ENCODE measurements around the gene ABLIM1.

The ABLIM1 gene

GRCh38 chr10:114386452-114386851 lies 271.6 kb downstream of the ABLIM1 start:
- no peak for TF ChIP-seq EZH2 (optimal IDR thresholded peaks at IDR 0.05; ENCODE audit: low read depth, low read length)

GRCh38 chr10:114385557-114385956 lies 272.5 kb downstream of the ABLIM1 start:
- Histone ChIP-seq H3K36me3 (replicated peaks; ENCODE audit: insufficient read depth, low read length) (no peaks in the 10 kb centered on the region), H4K20me1 (ENCODE audit: insufficient read depth, low read length) (no peaks in the 10 kb centered on the region), H3K9ac (ENCODE audit: low read length) (no peak overlapping the region), H3K79me2 (ENCODE audit: low read length) (no peaks in the 10 kb centered on the region), H3K4me1 (ENCODE audit: low read length) (no peaks in the 10 kb centered on the region), H3K9me3 (replicated peaks; ENCODE audit: insufficient read depth, low read length) (no peaks in the 10 kb centered on the region), H3K27ac (ENCODE audit: low read length) (no peak overlapping the region), H3K4me2 (ENCODE audit: low read depth, low read length) (no peak overlapping the region), H3K9me2 (replicated peaks; ENCODE audit: insufficient read depth, low read length) (no peaks in the 10 kb centered on the region), H3F3A (ENCODE audit: insufficient read depth, low read length) (no peaks in the 10 kb centered on the region), H3K27me3 (replicated peaks; ENCODE audit: insufficient read depth, low read length) (no peaks in the 10 kb centered on the region), H3K4me3 (ENCODE audit: low read length) (no peak overlapping the region), H2AFZ (ENCODE audit: low read length) (no peak overlapping the region)
- TF ChIP-seq CTCF (IDR thresholded peaks at IDR 0.05; ENCODE audit: low read length): no peak
- DNase-seq: no peak

More at GRCh38 chr10:114386452-114386851, 271.6 kb downstream of the ABLIM1 start:
- no peak overlapping the region for H2AFZ ChIP-seq (ENCODE audit: low read length)
- H3K36me3 ChIP-seq (replicated peaks; ENCODE audit: insufficient read depth, low read length): no peaks in the 10 kb centered on the region
- no peaks in the 10 kb centered on the region for H4K20me1 ChIP-seq (ENCODE audit: insufficient read depth, low read length)
- no peak overlapping the region for H3K4me3 ChIP-seq (ENCODE audit: low read length)
- no peak overlapping the region for H3K4me2 ChIP-seq (ENCODE audit: low read depth, low read length)
- no peak overlapping the region for H3K9ac ChIP-seq (ENCODE audit: low read length)
- no peaks in the 10 kb centered on the region for H3K27me3 ChIP-seq (replicated peaks; ENCODE audit: insufficient read depth, low read length)
- H3K4me1 ChIP-seq (ENCODE audit: low read length): no peaks in the 10 kb centered on the region
- no peak for DNase-seq
- H3F3A ChIP-seq (ENCODE audit: insufficient read depth, low read length): no peaks in the 10 kb centered on the region
- H3K79me2 ChIP-seq (ENCODE audit: low read length): no peaks in the 10 kb centered on the region
- no peaks in the 10 kb centered on the region for H3K9me3 ChIP-seq (replicated peaks; ENCODE audit: insufficient read depth, low read length)
- H3K9me2 ChIP-seq (replicated peaks; ENCODE audit: insufficient read depth, low read length): no peaks in the 10 kb centered on the region
- H3K27ac ChIP-seq (ENCODE audit: low read length): no peak overlapping the region

GRCh38 chr10:114384601-114385000 lies 273.5 kb downstream of the ABLIM1 start:
- H2AFZ ChIP-seq (ENCODE audit: low read length): no peak overlapping the region
- no peaks in the 10 kb centered on the region for H3K79me2 ChIP-seq (ENCODE audit: low read length)
- DNase-seq: no peak
- H3K36me3 ChIP-seq (replicated peaks; ENCODE audit: insufficient read depth, low read length): no peaks in the 10 kb centered on the region
- no peak overlapping the region for H3K9ac ChIP-seq (ENCODE audit: low read length)
- TF ChIP-seq CTCF (IDR thresholded peaks at IDR 0.05; ENCODE audit: low read length): no peak
- H3K27ac ChIP-seq (ENCODE audit: low read length): no peak overlapping the region
- H3K4me1 ChIP-seq (ENCODE audit: low read length): no peaks in the 10 kb centered on the region
- H3K4me2 ChIP-seq (ENCODE audit: low read depth, low read length): no peak overlapping the region
- H3F3A ChIP-seq (ENCODE audit: insufficient read depth, low read length): no peaks in the 10 kb centered on the region
- H4K20me1 ChIP-seq (ENCODE audit: insufficient read depth, low read length): no peaks in the 10 kb centered on the region
- H3K27me3 ChIP-seq (replicated peaks; ENCODE audit: insufficient read depth, low read length): no peaks in the 10 kb centered on the region
- H3K9me2 ChIP-seq (replicated peaks; ENCODE audit: insufficient read depth, low read length): no peaks in the 10 kb centered on the region
- no peaks in the 10 kb centered on the region for H3K9me3 ChIP-seq (replicated peaks; ENCODE audit: insufficient read depth, low read length)
- H3K4me3 ChIP-seq (ENCODE audit: low read length): no peak overlapping the region

- no peak overlapping the region for H3K27ac ChIP-seq (ENCODE audit: low read length)
- H3K4me2 ChIP-seq (ENCODE audit: low read depth, low read length): no peak overlapping the region
- no peaks in the 10 kb centered on the region for H3K9me3 ChIP-seq (replicated peaks; ENCODE audit: insufficient read depth, low read length)
- H3K27me3 ChIP-seq (replicated peaks; ENCODE audit: insufficient read depth, low read length): no peaks in the 10 kb centered on the region
- H4K20me1 ChIP-seq (ENCODE audit: insufficient read depth, low read length): no peaks in the 10 kb centered on the region
- TF ChIP-seq EZH2 (optimal IDR thresholded peaks at IDR 0.05; ENCODE audit: low read depth, low read length): no peak
- TF ChIP-seq CTCF (IDR thresholded peaks at IDR 0.05; ENCODE audit: low read length): no peak
- TF ChIP-seq EZH2phosphoT487 (IDR thresholded peaks at IDR 0.05; ENCODE audit: low read length): no peak
- no peaks in the 10 kb centered on the region for H3K79me2 ChIP-seq (ENCODE audit: low read length)
- no peak overlapping the region for H2AFZ ChIP-seq (ENCODE audit: low read length)
- H3F3A ChIP-seq (ENCODE audit: insufficient read depth, low read length): no peaks in the 10 kb centered on the region
- no peak overlapping the region for H3K9ac ChIP-seq (ENCODE audit: low read length)
- H3K36me3 ChIP-seq (replicated peaks; ENCODE audit: insufficient read depth, low read length): no peaks in the 10 kb centered on the region
- H3K4me1 ChIP-seq (ENCODE audit: low read length): no peaks in the 10 kb centered on the region
- no peak overlapping the region for H3K4me3 ChIP-seq (ENCODE audit: low read length)
- H3K9me2 ChIP-seq (replicated peaks; ENCODE audit: insufficient read depth, low read length): no peaks in the 10 kb centered on the region
- DNase-seq: no peak
These were observed 273.9 kb downstream of the ABLIM1 start for GRCh38 chr10:114384181-114384580.

Measured in MM.1S (cell line).